Fibroblast of villous mesenchyme (primary cell): ENCODE results near the gene ALDH2. TPM values are rescaled to one million over a fixed set of nuclear protein-coding genes. Genes with fewer than 3 reads are reported as not detected.
"Not testable (repeated sequence)": the region's sequence is repeated elsewhere in the genome, so short reads cannot be mapped to it uniquely, and the experiment has no call there.

ENCODE experiments used
- DNase-seq: peaks from one replicate; pipeline ENCODE4 v3.0.0-alpha.2; 2010; ENCODE audit warnings: low read depth
- H3K4me3 ChIP-seq: 2 replicates; pipeline ENCODE4 v1.5.1; 2011; ENCODE audit warnings: low read depth, mild to moderate bottlenecking, low read length
- total RNA-seq: library from RNA; depleted of rRNA; stranded (reverse); fragments of >200 nt; gene quantifications from 2 replicates; pipeline ENCODE4 v1.2.3, GENCODE V29; 2012
- TF ChIP-seq, protein P1 (sequence below): IDR thresholded peaks from 2 replicates; pipeline ENCODE4 v1.5.1; 2012; ENCODE audit warnings: low read depth, mild to moderate bottlenecking, low read length; ENCODE audit not compliant: insufficient read depth

Gene ALDH2
- total RNA-seq, 1 donor, result 13.4 TPM

GRCh38 chr12:111758120-111758561 is 8.6 kb upstream of the ALDH2 start:
- no peak for DNase-seq
- TF ChIP-seq, protein P1, sequence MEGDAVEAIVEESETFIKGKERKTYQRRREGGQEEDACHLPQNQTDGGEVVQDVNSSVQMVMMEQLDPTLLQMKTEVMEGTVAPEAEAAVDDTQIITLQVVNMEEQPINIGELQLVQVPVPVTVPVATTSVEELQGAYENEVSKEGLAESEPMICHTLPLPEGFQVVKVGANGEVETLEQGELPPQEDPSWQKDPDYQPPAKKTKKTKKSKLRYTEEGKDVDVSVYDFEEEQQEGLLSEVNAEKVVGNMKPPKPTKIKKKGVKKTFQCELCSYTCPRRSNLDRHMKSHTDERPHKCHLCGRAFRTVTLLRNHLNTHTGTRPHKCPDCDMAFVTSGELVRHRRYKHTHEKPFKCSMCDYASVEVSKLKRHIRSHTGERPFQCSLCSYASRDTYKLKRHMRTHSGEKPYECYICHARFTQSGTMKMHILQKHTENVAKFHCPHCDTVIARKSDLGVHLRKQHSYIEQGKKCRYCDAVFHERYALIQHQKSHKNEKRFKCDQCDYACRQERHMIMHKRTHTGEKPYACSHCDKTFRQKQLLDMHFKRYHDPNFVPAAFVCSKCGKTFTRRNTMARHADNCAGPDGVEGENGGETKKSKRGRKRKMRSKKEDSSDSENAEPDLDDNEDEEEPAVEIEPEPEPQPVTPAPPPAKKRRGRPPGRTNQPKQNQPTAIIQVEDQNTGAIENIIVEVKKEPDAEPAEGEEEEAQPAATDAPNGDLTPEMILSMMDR, result no peak
- no peak overlapping the region for H3K4me3 ChIP-seq

DNA sequence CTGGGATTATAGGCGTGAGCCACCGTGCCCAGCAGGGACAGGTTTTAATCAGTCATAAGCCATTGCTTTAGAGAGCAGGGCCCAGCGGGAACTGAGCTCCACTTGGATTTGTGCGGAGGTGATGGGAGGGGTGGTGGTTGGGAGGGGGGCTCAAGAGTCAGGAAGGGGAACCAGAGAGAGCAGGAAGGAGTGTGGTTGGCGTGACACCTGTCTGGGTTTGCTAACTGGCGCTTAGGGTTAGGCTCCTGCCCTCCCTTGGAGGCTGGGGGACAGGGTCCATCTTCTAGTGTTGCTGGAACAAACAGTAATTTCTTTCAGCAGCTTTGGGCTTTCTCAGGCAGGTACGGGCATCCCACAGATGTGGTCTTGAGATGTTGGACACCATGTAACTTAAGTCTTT is 7.5 kb upstream of the ALDH2 start:
- no peak for DNase-seq
- TF ChIP-seq, protein P1, result no peak
- H3K4me3 ChIP-seq, result no peak overlapping the region

- H3K4me3 ChIP-seq, result no peak overlapping the region
- peak; percentile 74 for DNase-seq
- TF ChIP-seq, protein P1, result no peak
Measured at GRCh38 chr12:111759991-111760390, 6.7 kb upstream of the ALDH2 start.

GRCh38 chr12:111761099-111761498 is 5.6 kb upstream of the ALDH2 start:
- no peak for DNase-seq
- TF ChIP-seq, protein P1, result no peak
- H3K4me3 ChIP-seq, result no peak overlapping the region

- no peak overlapping the region for H3K4me3 ChIP-seq
- no peak for DNase-seq
- TF ChIP-seq, protein P1, result no peak
Measured at GRCh38 chr12:111761706-111762105, 5.0 kb upstream of the ALDH2 start.

- not testable (repeated sequence) for H3K4me3 ChIP-seq, DNase-seq
Measured at GRCh38 chr12:111763552-111763951, 3.2 kb upstream of the ALDH2 start.

DNA sequence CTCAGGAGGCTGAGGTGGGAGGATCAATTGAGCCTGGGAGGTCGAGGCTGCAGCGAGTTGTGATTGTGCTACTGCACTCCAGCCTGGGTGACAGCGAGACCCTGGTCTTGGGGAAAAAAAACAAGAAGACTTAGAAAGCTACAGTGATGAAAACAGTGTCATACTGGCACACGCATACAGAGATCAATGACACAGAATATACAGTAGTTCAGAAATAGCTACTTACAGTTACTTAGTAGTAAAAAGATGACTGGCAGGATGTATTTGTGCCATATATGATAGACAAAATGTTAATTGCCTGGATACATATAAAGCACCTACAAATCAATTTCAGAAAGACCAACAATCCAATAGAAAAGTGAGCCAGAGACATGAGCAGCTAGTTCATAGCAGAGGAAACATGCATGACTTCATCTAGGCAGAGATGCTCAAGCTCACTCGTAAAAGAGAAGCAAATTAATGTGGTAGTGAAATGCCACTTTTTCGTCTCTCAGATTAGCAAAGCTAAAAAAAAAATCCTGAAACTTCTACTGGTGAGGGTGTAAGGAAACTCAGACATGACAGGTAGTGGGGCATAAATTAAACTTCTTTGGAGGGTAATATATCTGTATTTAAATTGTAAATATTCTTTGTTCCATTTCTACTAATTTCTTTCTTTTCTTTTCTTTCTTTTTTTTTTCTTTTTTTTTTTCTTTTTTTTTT is 2.5 kb upstream of the ALDH2 start:
- TF ChIP-seq, protein P1, result no peak
- H3K4me3 ChIP-seq, result no peak overlapping the region
- DNase-seq, result no peak
